Neural cell (in vitro differentiated cells): Measurements from ENCODE around the gene RYK. TPM values are rescaled to one million over a fixed set of nuclear protein-coding genes. Genes with fewer than 3 reads are reported as not detected.

ENCODE experiments used
- H2AFZ ChIP-seq: fragments of 200-600, 300-800 bp; sonication (generic), shearing (Covaris generic); 2 replicates; pipeline ENCODE4 v1.6.0; 2014; ENCODE audit warnings: low read depth, mild to moderate bottlenecking, antibody characterized with exemption, low read length, moderate library complexity
- H3F3A ChIP-seq: fragments of 200-600 bp; shearing (Covaris generic); 2 replicates; pipeline ENCODE4 v1.6.1; 2016; ENCODE audit warnings: mild to moderate bottlenecking, moderate library complexity, mixed read lengths, antibody characterized with exemption, low read length; ENCODE audit not compliant: insufficient read depth, poor library complexity, severe bottlenecking
- H3K27ac ChIP-seq: fragments of 200-600, 300-800 bp; sonication (generic), shearing (Covaris generic); 2 replicates; pipeline ENCODE4 v1.5.1; 2014; ENCODE audit warnings: mild to moderate bottlenecking, low read length, moderate library complexity
- H3K27me3 ChIP-seq: fragments of 300-800, 200-600 bp; sonication (generic), shearing (Covaris generic); 2 replicates; pipeline ENCODE4 v1.6.0; 2014; ENCODE audit warnings: mild to moderate bottlenecking, low read depth, low read length, moderate library complexity; ENCODE audit not compliant: insufficient read depth
- H3K36me3 ChIP-seq: fragments of 300-800, 200-600 bp; sonication (generic), shearing (Covaris generic); 2 replicates; pipeline ENCODE4 v1.5.1; 2014; ENCODE audit warnings: mild to moderate bottlenecking, antibody characterized with exemption, low read length, moderate library complexity; ENCODE audit not compliant: insufficient read depth
- H3K4me2 ChIP-seq: fragments of 300-800, 200-600 bp; sonication (generic), shearing (Covaris generic); 2 replicates; pipeline ENCODE4 v1.6.0; 2014; ENCODE audit warnings: mild to moderate bottlenecking, low read length
- H3K4me3 ChIP-seq: fragments of 300-800, 200-600 bp; sonication (generic), shearing (Covaris generic); 2 replicates; pipeline ENCODE4 v1.5.1; 2014; ENCODE audit warnings: mild to moderate bottlenecking, low read length, moderate library complexity
- H3K79me2 ChIP-seq: fragments of 200-600 bp; shearing (Covaris generic); replicated peaks from 2 replicates; pipeline ENCODE4 v1.6.0; 2014; ENCODE audit warnings: mild to moderate bottlenecking, low read length, moderate library complexity; ENCODE audit not compliant: insufficient read depth
- H3K9ac ChIP-seq: fragments of 300-800, 200-600 bp; sonication (generic), shearing (Covaris generic); 2 replicates; pipeline ENCODE4 v1.6.1; 2016; ENCODE audit warnings: mild to moderate bottlenecking, low read length, mixed read lengths
- H3K9me2 ChIP-seq: fragments of 200-600 bp; shearing (Covaris generic); 2 replicates; pipeline ENCODE4 v1.6.1; 2016; ENCODE audit warnings: mild to moderate bottlenecking, low read length, mixed read lengths; ENCODE audit not compliant: insufficient read depth
- H3K9me3 ChIP-seq: fragments of 200-600, 300-800 bp; sonication (generic), shearing (Covaris generic); 2 replicates; pipeline ENCODE4 v1.6.1; 2016; ENCODE audit warnings: mild to moderate bottlenecking, mixed run types, low read length, moderate library complexity, mixed read lengths
- H4K20me1 ChIP-seq: fragments of 200-600 bp; shearing (Covaris generic); 2 replicates; pipeline ENCODE4 v1.6.1; 2016; ENCODE audit warnings: mild to moderate bottlenecking, mixed run types; ENCODE audit not compliant: insufficient read depth
- CTCF ChIP-seq: fragments of 450-650 bp; IDR thresholded peaks from 2 replicates; pipeline ENCODE4 v1.5.1; 2014; ENCODE audit warnings: antibody characterized with exemption, mild to moderate bottlenecking, moderate library complexity; ENCODE audit not compliant: poor library complexity, severe bottlenecking
- EP300 ChIP-seq: fragments of 450-650 bp; conservative IDR thresholded peaks from 2 replicates; pipeline ENCODE4 v1.6.1; 2014; ENCODE audit warnings: antibody characterized with exemption, mild to moderate bottlenecking, moderate library complexity; ENCODE audit not compliant: poor library complexity, severe bottlenecking
- EZH2 ChIP-seq: fragments of 200-600, 300-800 bp; shearing (Covaris generic), sonication (generic); IDR thresholded peaks from 2 replicates; pipeline ENCODE4 v1.6.1; 2014; ENCODE audit warnings: antibody characterized with exemption, low read length, borderline replicate concordance, mild to moderate bottlenecking; ENCODE audit not compliant: insufficient read depth, poor library complexity, severe bottlenecking
- MXI1 ChIP-seq: fragments of 450-650 bp; conservative IDR thresholded peaks from 2 replicates; pipeline ENCODE4 v1.6.1; 2014; ENCODE audit warnings: antibody characterized with exemption, mild to moderate bottlenecking; ENCODE audit not compliant: poor library complexity, severe bottlenecking
- POLR2AphosphoS5 ChIP-seq: IDR thresholded peaks from 2 replicates; pipeline ENCODE4 v1.6.1; 2012
- RAD21 ChIP-seq: fragments of 450-650 bp; conservative IDR thresholded peaks from 2 replicates; pipeline ENCODE4 v1.6.1; 2014; ENCODE audit warnings: antibody characterized with exemption, mild to moderate bottlenecking, moderate library complexity
- REST ChIP-seq: IDR thresholded peaks from 2 replicates; pipeline ENCODE4 v1.6.1; 2012; ENCODE audit warnings: borderline replicate concordance
- SMC3 ChIP-seq: fragments of 450-650 bp; conservative IDR thresholded peaks from 2 replicates; pipeline ENCODE4 v1.6.1; 2014; ENCODE audit warnings: antibody characterized with exemption, mild to moderate bottlenecking, moderate library complexity; ENCODE audit not compliant: poor library complexity
- TAF1 ChIP-seq: IDR thresholded peaks from 2 replicates; pipeline ENCODE4 v1.6.1; 2012; ENCODE audit warnings: low read depth
- polyA plus RNA-seq: library from polyadenylated mRNA; depleted of rRNA; stranded (reverse); fragments of >200 nt; gene quantifications from 2 replicates; pipeline ENCODE4 v1.2.3, GENCODE V29; 2014

Gene RYK
- polyA plus RNA-seq, 1 donor from 2014 or later, result 68.6 TPM

- TF ChIP-seq EZH2 (no peak), RAD21 (no peak), REST (no peak), MXI1 (no peak)
- no peaks in the 10 kb centered on the region for H4K20me1 ChIP-seq
- no peaks in the 10 kb centered on the region for H3K36me3 ChIP-seq
- no peaks in the 10 kb centered on the region for H3F3A ChIP-seq
- no peaks in the 10 kb centered on the region for H3K27me3 ChIP-seq
- no peak overlapping the region for H3K27ac ChIP-seq
- H3K79me2 ChIP-seq, result peaks cover 39% of the 10 kb centered on the region
- H3K4me3 ChIP-seq, result no peak overlapping the region
- H3K9me2 ChIP-seq, result no peaks in the 10 kb centered on the region
- no peaks in the 10 kb centered on the region for H3K9me3 ChIP-seq
- no peak overlapping the region for H3K4me2 ChIP-seq
- no peak overlapping the region for H2AFZ ChIP-seq
- H3K9ac ChIP-seq, result no peak overlapping the region
These were observed 27.8 kb downstream of the RYK start for GRCh38 chr3:134222835-134223234.

- Histone ChIP-seq H3K27me3 (no peaks in the 10 kb centered on the region), H3K9me2 (no peaks in the 10 kb centered on the region), H3K4me2 (no peak overlapping the region), H4K20me1 (no peaks in the 10 kb centered on the region), H3K4me3 (no peak overlapping the region), H3F3A (no peaks in the 10 kb centered on the region), H3K9ac (no peak overlapping the region), H2AFZ (no peak overlapping the region), H3K9me3 (no peaks in the 10 kb centered on the region), H3K79me2 (peaks cover 4% of the 10 kb centered on the region), H3K27ac (no peak overlapping the region), H3K36me3 (no peaks in the 10 kb centered on the region)
- TF ChIP-seq EZH2 (no peak), POLR2AphosphoS5 (no peak), REST (no peak), RAD21 (no peak), CTCF (no peak), MXI1 (no peak), EP300 (no peak), TAF1 (no peak), SMC3 (no peak)
These were observed 33.8 kb downstream of the RYK start for GRCh38 chr3:134216851-134217250.
